Measurements from ENCODE around the gene PIEZO1.

- TF ChIP-seq POLR2A (IDR thresholded peaks at IDR 0.05; ENCODE audit: low read depth, low read length) (no peak), CTCF (IDR thresholded peaks at IDR 0.05; ENCODE audit: extremely low read depth in 1 of 2, insufficient read depth in 1 of 2, low read depth in 1 of 2, low read length in 2 of 2) (no peak)
Observed at GRCh38 chr16:88780142-88781062, 4.6 kb downstream of the PIEZO1 start.
